Ascending aorta (tissue), 2 donors: ENCODE data around the gene ARHGAP10. TPM values are rescaled to one million over a fixed set of nuclear protein-coding genes. Genes with fewer than 3 reads are reported as not detected.
A peak's percentile ranks its signal among the peaks of the same experiment; 100 is the strongest.

Experiments used
- DNase-seq, 2 donors: peaks; one replicate each; pipeline ENCODE4 v3.0.0-alpha.2; 2019; ENCODE audit warnings: low spot score in 2 of 2
- H3K27ac ChIP-seq, 2 donors: fragments of 200-600 bp; sonication (generic); one replicate each; pipeline ENCODE4 v1.5.1; 2016 to 2017; ENCODE audit warnings: mild to moderate bottlenecking in 1 of 2
- H3K27me3 ChIP-seq: fragments of 200-600 bp; sonication (generic); one replicate; pipeline ENCODE4 v1.5.1; 2017
- H3K36me3 ChIP-seq, 2 donors: fragments of 200-600 bp; sonication (generic); one replicate each; pipeline ENCODE4 v1.5.1; 2016
- H3K4me1 ChIP-seq, 2 donors: fragments of 200-600 bp; sonication (generic); one replicate each; pipeline ENCODE4 v1.5.1; 2016 to 2017; ENCODE audit warnings: mild to moderate bottlenecking in 1 of 2
- H3K4me3 ChIP-seq, 2 donors: fragments of 200-600 bp; sonication (generic); one replicate each; pipeline ENCODE4 v1.5.1; 2016 to 2017; ENCODE audit warnings: mild to moderate bottlenecking in 1 of 2
- H3K9me3 ChIP-seq, 2 donors: fragments of 200-600 bp; sonication (generic); one replicate each; pipeline ENCODE4 v1.5.1; 2016
- CTCF ChIP-seq, 3 experiments: fragments of 200-600 bp in 2 of 3; fragments of 450-650 bp in 1 of 3; sonication (generic) in 2 of 3; IDR thresholded peaks; one replicate each; pipeline ENCODE4 v1.5.1; 2016 to 2019; ENCODE audit warnings: antibody characterized with exemption in 3 of 3, mild to moderate bottlenecking in 1 of 3, moderate library complexity in 1 of 3
- intact Hi-C: fragments of 100-400 bp; cut with DNase I; formaldehyde crosslinking; loops from one replicate; pipeline ENCODE4 v1.15.1; 2023
- total RNA-seq: library from RNA; depleted of rRNA; stranded (reverse); fragments of >200 nt; gene quantifications from one replicate; pipeline ENCODE4 v1.1.0, GENCODE V29; 2016

Gene ARHGAP10
- total RNA-seq, 1 donor from 2014 or later: 77.3 TPM

GRCh38 chr4:147839663-147840062 lies 107.8 kb downstream of the ARHGAP10 start:
- intact Hi-C loops: loop anchor here (10.0 kb wide), 1 partner anchor 1905 kb away; the partner anchor contains the start of gene ZNF827
- Histone ChIP-seq H3K9me3 (no peaks in the 10 kb centered on the region), H3K4me1 (peaks cover 0 to 26% of the 10 kb centered on the region in 2 donors), H3K27ac (peak overlapping the region in 1 of 2 donors; percentile 9), H3K27me3 (no peaks in the 10 kb centered on the region), H3K36me3 (no peaks in the 10 kb centered on the region), H3K4me3 (no peak overlapping the region)
- DNase-seq: no peak
- no peak for TF ChIP-seq CTCF (IDR thresholded peaks at IDR 0.05)

GRCh38 chr4:147840838-147841738 lies 109.2 kb downstream of the ARHGAP10 start:
- Histone ChIP-seq H3K27ac (no peak overlapping the region), H3K27me3 (no peaks in the 10 kb centered on the region), H3K9me3 (no peaks in the 10 kb centered on the region), H3K36me3 (no peaks in the 10 kb centered on the region), H3K4me3 (no peak overlapping the region), H3K4me1 (peaks cover 0 to 21% of the 10 kb centered on the region in 2 donors)
- DNase-seq: no peak
- TF ChIP-seq CTCF (IDR thresholded peaks at IDR 0.05): no peak
- intact Hi-C loops: no loop called here

- intact Hi-C loops: no loop called here
- H3K9me3 ChIP-seq: no peaks in the 10 kb centered on the region
- no peaks in the 10 kb centered on the region for H3K27me3 ChIP-seq
- TF ChIP-seq CTCF (IDR thresholded peaks at IDR 0.05): no peak
- no peak overlapping the region for H3K4me3 ChIP-seq
- H3K36me3 ChIP-seq: no peaks in the 10 kb centered on the region
- peak overlapping the region in 1 of 2 donors; percentile 4 for H3K27ac ChIP-seq
- no peak for DNase-seq
- H3K4me1 ChIP-seq: peaks cover 0 to 14% of the 10 kb centered on the region in 2 donors
These were observed 110.7 kb downstream of the ARHGAP10 start for GRCh38 chr4:147842573-147842972.

GRCh38 chr4:147843162-147843561 lies 111.3 kb downstream of the ARHGAP10 start:
- no peaks in the 10 kb centered on the region for H3K27me3 ChIP-seq
- no peaks in the 10 kb centered on the region for H3K9me3 ChIP-seq
- no peak overlapping the region for H3K4me3 ChIP-seq
- no peak for DNase-seq
- no peaks in the 10 kb centered on the region for H3K36me3 ChIP-seq
- peaks cover 0 to 11% of the 10 kb centered on the region in 2 donors for H3K4me1 ChIP-seq
- intact Hi-C loops: no loop called here
- no peak for TF ChIP-seq CTCF (IDR thresholded peaks at IDR 0.05)
- H3K27ac ChIP-seq: no peak overlapping the region

GRCh38 chr4:147844781-147845180 lies 112.9 kb downstream of the ARHGAP10 start:
- peaks cover 0 to 15% of the 10 kb centered on the region in 2 donors for H3K4me1 ChIP-seq
- H3K4me3 ChIP-seq: no peak overlapping the region
- H3K27me3 ChIP-seq: no peaks in the 10 kb centered on the region
- no peaks in the 10 kb centered on the region for H3K9me3 ChIP-seq
- no peaks in the 10 kb centered on the region for H3K36me3 ChIP-seq
- DNase-seq: no peak
- no peak overlapping the region for H3K27ac ChIP-seq
- intact Hi-C loops: no loop called here
- TF ChIP-seq CTCF (IDR thresholded peaks at IDR 0.05): no peak
